GM12878 (cell line): ENCODE data around the gene LPCAT2. TPM values are rescaled to one million over a fixed set of nuclear protein-coding genes. Genes with fewer than 3 reads are reported as not detected.

Source experiments
- ATAC-seq: fragments of 200-7000 bp; cut with Tn5 transposase; 3 replicates; pipeline ENCODE4 v1.9.1; 2020; ENCODE audit warnings: mild to moderate bottlenecking, moderate library complexity
- BruUV-seq: library from RNA; stranded (reverse); fragments of 400-500 nt; replicated peaks from 2 replicates; lab custom pipeline; 2021; lab: Mats Ljungman, UMichigan
- CTCF ChIA-PET: fragments of 300-600 bp; sonication (Branson Sonifier 250); formaldehyde crosslinking; extraction: SDS; loops from one replicate; lab custom pipeline; 2021; ENCODE audit warnings: inconsistent platforms; lab: Yijun Ruan, JAX
- POLR2A ChIA-PET: fragments of 350-600 bp; formaldehyde crosslinking; extraction: SDS; loops from one replicate; lab custom pipeline; 2021; ENCODE audit warnings: inconsistent platforms; lab: Charles Lee
- RAD21 ChIA-PET: fragments of 300-600 bp; sonication (Branson Sonifier 250); formaldehyde crosslinking; loops from one replicate; lab custom pipeline; 2023; ENCODE audit warnings: antibody characterized with exemption; ENCODE audit not compliant: unreplicated experiment; lab: Charles Lee
- SMC1A ChIA-PET: fragments of 300-600 bp; sonication (Branson Sonifier 250); formaldehyde crosslinking; loops from one replicate; lab custom pipeline; 2023; ENCODE audit not compliant: unreplicated experiment, uncharacterized antibody; lab: Charles Lee
- DNase-seq: peaks from one replicate; pipeline ENCODE4 v3.0.0-alpha.2; 2011; ENCODE audit warnings: low read depth, low spot score
- FAIRE-seq: peaks from 3 replicates; lab custom pipeline; 2011; peaks lifted over from hg19 to GRCh38; lab: Jason Lieb, UNC
- H2AFZ ChIP-seq: 2 replicates; pipeline ENCODE4 v1.6.0; 2011; ENCODE audit warnings: low read depth, low read length, control low read depth; ENCODE audit not compliant: control insufficient read depth
- H3K27ac ChIP-seq: 2 replicates; pipeline ENCODE4 v1.5.1; 2011; ENCODE audit warnings: control low read depth; ENCODE audit not compliant: control insufficient read depth, insufficient read depth
- H3K27me3 ChIP-seq, 2 experiments: replicated peaks in 1 of 2; 2 replicates each; pipeline versions ENCODE4 v1.6.0 to v1.6.1; 2011; ENCODE audit warnings: low read length in 1 of 2; ENCODE audit not compliant: control insufficient read depth in 2 of 2, insufficient read depth in 2 of 2
- H3K36me3 ChIP-seq, 2 experiments: 2 replicates each; pipeline ENCODE4 v1.5.1; 2011; ENCODE audit warnings: low read length in 1 of 2; ENCODE audit not compliant: control insufficient read depth in 2 of 2, insufficient read depth in 2 of 2
- H3K4me1 ChIP-seq: 2 replicates; pipeline ENCODE4 v1.6.1; 2011; ENCODE audit warnings: mild to moderate bottlenecking, low read length, moderate library complexity, mixed read lengths; ENCODE audit not compliant: control insufficient read depth, insufficient read depth
- H3K4me2 ChIP-seq: 2 replicates; pipeline ENCODE4 v1.6.0; 2011; ENCODE audit warnings: control low read depth; ENCODE audit not compliant: control insufficient read depth, insufficient read depth
- H3K4me3 ChIP-seq: fragments of 200-600 bp; sonication (generic); 2 replicates; pipeline ENCODE4 v1.5.1; 2016
- H3K79me2 ChIP-seq: 2 replicates; pipeline ENCODE4 v1.6.0; 2011; ENCODE audit warnings: low read length; ENCODE audit not compliant: control insufficient read depth, insufficient read depth
- H3K9ac ChIP-seq: 2 replicates; pipeline ENCODE4 v1.8.0; 2011; ENCODE audit warnings: low read length, control low read depth, mixed read lengths; ENCODE audit not compliant: control insufficient read depth, insufficient read depth
- H3K9me3 ChIP-seq: replicated peaks from 3 replicates; pipeline ENCODE4 v1.5.1; 2011; ENCODE audit warnings: mild to moderate bottlenecking, low read length; ENCODE audit not compliant: control insufficient read depth, insufficient read depth
- H4K20me1 ChIP-seq: 2 replicates; pipeline ENCODE4 v1.6.0; 2011; ENCODE audit not compliant: control insufficient read depth, insufficient read depth
- ATF3 ChIP-seq: IDR thresholded peaks from 2 replicates; pipeline ENCODE4 v1.6.1; 2011; ENCODE audit warnings: low read depth, mild to moderate bottlenecking, low read length, moderate library complexity, borderline replicate concordance; ENCODE audit errors: extremely low read depth
- HDGF ChIP-seq: fragments of 450-650 bp; IDR thresholded peaks from 2 replicates; pipeline ENCODE4 v1.6.1; 2016; ENCODE audit warnings: antibody characterized with exemption
- RELA ChIP-seq: fragments of 450-650 bp; IDR thresholded peaks from 2 replicates; pipeline ENCODE4 v1.8.0; 2014; ENCODE audit warnings: borderline replicate concordance; ENCODE audit not compliant: partially characterized antibody
- ZNF384 ChIP-seq: IDR thresholded peaks from 2 replicates; pipeline ENCODE4 v1.6.1; 2012; ENCODE audit warnings: low read depth, mild to moderate bottlenecking, low read length, improper control_type of control experiment, borderline replicate concordance
- WGBS: methylation state at CpG from one replicate; pipeline ENCODE4 v1.1.6; 2016; ENCODE audit warnings: low lambda C conversion rate; ENCODE audit not compliant: insufficient replicate concordance, insufficient coverage; ENCODE audit errors: missing lambda C conversion rate; 5-methylcytosine and 5-hydroxymethylcytosine counted together
- in situ Hi-C: fragments of 300-500 bp; cut with MboI; formaldehyde crosslinking; loops from 9 replicates; pipeline ENCODE4 v1.14.3; 2018; ENCODE audit warnings: mixed read lengths
- intact Hi-C: fragments of 100-400 bp; cut with micrococcal nuclease; formaldehyde crosslinking; loops from one replicate; pipeline ENCODE4 v1.14.2; 2022; ENCODE audit not compliant: unreplicated experiment
- polyA plus RNA-seq, 11 experiments: library from polyadenylated mRNA; depleted of rRNA in 4 of 11; unstranded in 6 of 11; stranded (reverse) in 5 of 11; fragments of >200 nt; fragmentation: Nextera tagmentation in 4 of 11; fragmentation: Illumina TruSeq in 1 of 11; extraction: Ambion mirVana in 4 of 11; extraction: Trizol in 1 of 11; gene quantifications; 1 replicate in 1 of 11; 2 replicates in 10 of 11; pipeline versions ENCODE4 v1.2.1 to v1.2.3, GENCODE V29; 2011 to 2016; ENCODE audit warnings: inconsistent platforms in 2 of 11, missing spikeins in 2 of 11, low read depth in 1 of 11
- total RNA-seq, 4 experiments: library from RNA; depleted of rRNA in 3 of 4; stranded (reverse); fragments of >200 nt in 3 of 4; fragmentation: Illumina TruSeq in 1 of 4; extraction: Trizol in 1 of 4; gene quantifications; 2 replicates each; pipeline versions ENCODE4 v1.2.1 to v1.2.3, GENCODE V29; 2013 to 2021
- TF ChIP-seq, protein P1 (sequence below): fragments of 450-650 bp; conservative IDR thresholded peaks from 2 replicates; pipeline ENCODE4 v1.6.1; 2017; ENCODE audit warnings: mild to moderate bottlenecking, moderate library complexity
- TF ChIP-seq, protein P2 (sequence below): fragments of 450-650 bp; IDR thresholded peaks from 2 replicates; pipeline ENCODE4 v1.6.1; 2018; ENCODE audit warnings: borderline replicate concordance, mild to moderate bottlenecking; ENCODE audit not compliant: partially characterized antibody

The LPCAT2 gene
- total and polyA plus RNA-seq, 10 of the 15 experiments (the other 5 are each of a cell fraction or from before 2014, with no cell fraction given): 0.01 TPM; not detected in 9

- no peak overlapping the region for H3K4me2 ChIP-seq
Observed at GRCh38 chr16:55506708-55507107, 2.2 kb upstream of the LPCAT2 start.

More at GRCh38 chr16:55506708-55507107, 2.2 kb upstream of the LPCAT2 start:
- ATAC-seq (no peak), DNase-seq (no peak), FAIRE-seq (no peak)
- SMC1A ChIA-PET: no interaction called here
- POLR2A ChIA-PET: no interaction called here
- TF ChIP-seq, protein P1, sequence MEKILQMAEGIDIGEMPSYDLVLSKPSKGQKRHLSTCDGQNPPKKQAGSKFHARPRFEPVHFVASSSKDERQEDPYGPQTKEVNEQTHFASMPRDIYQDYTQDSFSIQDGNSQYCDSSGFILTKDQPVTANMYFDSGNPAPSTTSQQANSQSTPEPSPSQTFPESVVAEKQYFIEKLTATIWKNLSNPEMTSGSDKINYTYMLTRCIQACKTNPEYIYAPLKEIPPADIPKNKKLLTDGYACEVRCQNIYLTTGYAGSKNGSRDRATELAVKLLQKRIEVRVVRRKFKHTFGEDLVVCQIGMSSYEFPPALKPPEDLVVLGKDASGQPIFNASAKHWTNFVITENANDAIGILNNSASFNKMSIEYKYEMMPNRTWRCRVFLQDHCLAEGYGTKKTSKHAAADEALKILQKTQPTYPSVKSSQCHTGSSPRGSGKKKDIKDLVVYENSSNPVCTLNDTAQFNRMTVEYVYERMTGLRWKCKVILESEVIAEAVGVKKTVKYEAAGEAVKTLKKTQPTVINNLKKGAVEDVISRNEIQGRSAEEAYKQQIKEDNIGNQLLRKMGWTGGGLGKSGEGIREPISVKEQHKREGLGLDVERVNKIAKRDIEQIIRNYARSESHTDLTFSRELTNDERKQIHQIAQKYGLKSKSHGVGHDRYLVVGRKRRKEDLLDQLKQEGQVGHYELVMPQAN: no peak
- no peak for TF ChIP-seq RELA
- TF ChIP-seq ATF3: no peak
- TF ChIP-seq, protein P2, sequence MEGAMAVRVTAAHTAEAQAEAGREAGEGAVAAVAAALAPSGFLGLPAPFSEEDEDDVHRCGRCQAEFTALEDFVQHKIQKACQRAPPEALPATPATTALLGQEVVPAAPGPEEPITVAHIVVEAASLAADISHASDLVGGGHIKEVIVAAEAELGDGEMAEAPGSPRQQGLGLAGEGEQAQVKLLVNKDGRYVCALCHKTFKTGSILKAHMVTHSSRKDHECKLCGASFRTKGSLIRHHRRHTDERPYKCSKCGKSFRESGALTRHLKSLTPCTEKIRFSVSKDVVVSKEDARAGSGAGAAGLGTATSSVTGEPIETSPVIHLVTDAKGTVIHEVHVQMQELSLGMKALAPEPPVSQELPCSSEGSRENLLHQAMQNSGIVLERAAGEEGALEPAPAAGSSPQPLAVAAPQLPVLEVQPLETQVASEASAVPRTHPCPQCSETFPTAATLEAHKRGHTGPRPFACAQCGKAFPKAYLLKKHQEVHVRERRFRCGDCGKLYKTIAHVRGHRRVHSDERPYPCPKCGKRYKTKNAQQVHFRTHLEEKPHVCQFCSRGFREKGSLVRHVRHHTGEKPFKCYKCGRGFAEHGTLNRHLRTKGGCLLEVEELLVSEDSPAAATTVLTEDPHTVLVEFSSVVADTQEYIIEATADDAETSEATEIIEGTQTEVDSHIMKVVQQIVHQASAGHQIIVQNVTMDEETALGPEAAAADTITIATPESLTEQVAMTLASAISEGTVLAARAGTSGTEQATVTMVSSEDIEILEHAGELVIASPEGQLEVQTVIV: no peak
- no peak for TF ChIP-seq HDGF
- TF ChIP-seq ZNF384: no peak
- H3K9ac ChIP-seq: no peak overlapping the region
- no peaks in the 10 kb centered on the region for H4K20me1 ChIP-seq
- no peak overlapping the region for H2AFZ ChIP-seq
- no peaks in the 10 kb centered on the region for H3K4me1 ChIP-seq
- no peaks in the 10 kb centered on the region for H3K36me3 ChIP-seq
- H3K9me3 ChIP-seq: no peaks in the 10 kb centered on the region
- in situ Hi-C loops (no loop called here), intact Hi-C loops (no loop called here)
- no peak overlapping the region for H3K4me3 ChIP-seq
- no peaks in the 10 kb centered on the region; a peak in 1 of 4 replicates for H3K27me3 ChIP-seq
- CTCF ChIA-PET: interaction anchor here (1.2 kb wide), 1 partner anchor 8 kb away, joined by 3 read pairs; no protein-coding TSS in a partner anchor
- no TSS peak for BruUV-seq
- WGBS: 22% methylated on average over 4 of the region's 4 CpGs
- RAD21 ChIA-PET: no interaction called here
- no peak overlapping the region for H3K27ac ChIP-seq
- H3K79me2 ChIP-seq: no peaks in the 10 kb centered on the region
